Pancreas (tissue), 10 donors: ENCODE results near the gene HOXC10. TPM values are rescaled to one million over a fixed set of nuclear protein-coding genes. Genes with fewer than 3 reads are reported as not detected.

Experiments used
- ATAC-seq, 4 donors: fragments of 200-7000 bp; cut with Tn5 transposase; one replicate each; pipeline versions ENCODE4 v1.8.0 to v1.9.1; 2020; ENCODE audit warnings: mild to moderate bottlenecking in 4 of 4, moderate library complexity in 4 of 4
- DNase-seq, 6 donors: peaks; one replicate each; pipeline ENCODE4 v3.0.0-alpha.2; 2020
- FAIRE-seq: peaks from 2 replicates; lab custom pipeline; 2012; peaks lifted over from hg19 to GRCh38; lab: Jason Lieb, UNC
- H3K27ac ChIP-seq, 4 donors: fragments of 200-600 bp; sonication (generic); 1 replicate in 3 of 4; 2 replicates in 1 of 4; pipeline versions ENCODE4 v1.5.0 to v1.8.0; 2020
- H3K27me3 ChIP-seq, 4 donors: fragments of 200-600 bp; one replicate each; pipeline ENCODE4 v1.8.0; 2021
- H3K36me3 ChIP-seq, 3 donors: fragments of 200-600 bp; sonication (generic) in 1 of 3; one replicate each; pipeline versions ENCODE4 v1.5.0 to v1.8.0; 2020 to 2021
- H3K4me1 ChIP-seq, 3 donors: fragments of 200-600 bp; one replicate each; pipeline ENCODE4 v1.8.0; 2021
- H3K4me3 ChIP-seq, 4 donors: fragments of 200-600 bp; sonication (generic) in 2 of 4; one replicate each; pipeline versions ENCODE4 v1.5.0 to v1.8.0; 2020 to 2021
- H3K9me3 ChIP-seq, 4 donors: fragments of 200-600 bp; one replicate each; pipeline ENCODE4 v1.8.0; 2021
- WGBS, 2 donors: extraction: QIAGEN DNeasy Blood & Tissue Kit; methylation state at CpG; one replicate each; pipeline ENCODE4 v1.1.7; 2013; 5-methylcytosine and 5-hydroxymethylcytosine counted together
- intact Hi-C, 3 donors: fragments of 100-400 bp; cut with DNase I; formaldehyde crosslinking; loops; one replicate each; pipeline versions ENCODE4 v1.11.1 to v1.14.2; 2022
- polyA plus RNA-seq, 2 donors: library from polyadenylated mRNA; stranded (reverse); fragments of 200-250 nt; gene quantifications; one replicate each; pipeline ENCODE4 v1.2.3, GENCODE V29; 2013
- total RNA-seq, 6 donors: library from RNA; stranded (reverse); fragmentation: NEBNext Ultra II Directional in 4 of 6; extraction: Animal tissue kit (Norgen Biotek cat#: 25700) in 4 of 6; gene quantifications; one replicate each; pipeline versions ENCODE4 v1.2.1 to v1.2.4, GENCODE V29; 2021 to 2023
- TF ChIP-seq, protein P1 (sequence below), 4 donors: fragments of 200-600 bp; sonication (generic) in 3 of 4; IDR thresholded peaks; one replicate each; pipeline versions ENCODE4 v1.5.0 to v1.8.0; 2021; ENCODE audit warnings: antibody characterized with exemption in 4 of 4
- donor health status: healthy with polysubstance abuse.
- donor health status: DM: no; HTN: no; CAD: no; lungs with moderate emphysema.
- donor health status: DM: no; HTN: no; CAD: no.
- donor health status: control.
- donor health status: control.
- donor health status: Bipolar disorder and iron deficiency.
- donor health status: DM: yes; HTN: yes; CAD: no.
- donor health status: DM: no; HTN: no; CAD: no.
- donor health status: DM: no; HTN: no; CAD: no.
- donor health status: DM: yes; HTN: yes; CAD: no.

HOXC10 gene
- total and polyA plus RNA-seq, 8 donors = 0.08 to 0.16 TPM; not detected in 6

DNA sequence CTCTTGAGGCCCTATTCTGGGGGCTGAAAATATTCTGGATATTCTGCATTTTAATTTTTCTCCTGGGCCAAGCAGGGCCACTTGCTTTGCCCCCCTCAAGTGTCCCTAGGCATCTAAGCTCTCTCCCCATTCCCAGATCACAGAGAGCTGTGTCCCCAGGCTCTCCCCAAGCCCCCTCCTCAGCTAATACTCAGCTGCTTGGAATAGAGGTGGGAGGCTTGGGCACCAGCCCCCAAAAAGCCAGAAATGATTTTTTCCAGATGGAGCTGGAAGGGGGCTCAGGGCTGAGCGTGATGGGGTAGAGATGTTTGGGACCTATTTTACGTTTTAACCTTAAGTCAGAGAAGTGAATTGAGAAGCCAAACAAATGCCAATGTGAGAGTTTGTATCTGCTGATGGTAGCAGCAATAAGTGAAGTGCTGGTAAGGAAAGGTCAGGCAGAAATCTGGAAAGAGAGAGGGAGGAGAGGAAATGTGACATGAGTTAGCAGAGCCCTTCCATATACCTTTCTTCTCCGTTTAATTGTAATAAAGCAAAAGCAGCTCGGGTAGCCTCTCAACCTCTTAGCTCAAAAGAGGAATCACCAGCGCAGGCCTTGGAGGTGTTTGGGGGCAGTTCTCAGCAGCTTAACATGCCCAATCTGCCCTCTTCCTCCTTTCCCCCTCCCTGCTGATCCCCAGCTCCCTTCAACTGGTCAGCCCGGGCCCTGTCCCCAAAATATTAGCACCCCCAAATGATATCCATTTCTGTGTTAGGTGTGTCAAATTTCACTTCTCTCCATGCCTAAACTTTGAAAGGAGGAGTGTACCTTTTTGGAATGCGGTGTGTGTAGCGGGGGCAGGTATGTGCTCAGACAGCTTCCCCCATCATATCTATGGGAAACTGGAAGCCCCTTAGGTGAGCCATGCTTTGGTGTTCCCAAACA, 38.3 kb downstream of the HOXC10 start:
- 40 to 48% methylated on average over 8 of the region's 8 CpGs for WGBS, 2 donors
- intact Hi-C loops = no loop called here
- ATAC-seq (no peak), DNase-seq (no peak), FAIRE-seq (no peak)
- Histone ChIP-seq H3K27ac (no peak overlapping the region), H3K9me3 (no peaks in the 10 kb centered on the region), H3K36me3 (no peaks in the 10 kb centered on the region), H3K4me1 (no peaks in the 10 kb centered on the region), H3K4me3 (no peak overlapping the region), H3K27me3 (peaks cover 0 to 42% (median 7%) of the 10 kb centered on the region in 4 donors)
- TF ChIP-seq, protein P1, sequence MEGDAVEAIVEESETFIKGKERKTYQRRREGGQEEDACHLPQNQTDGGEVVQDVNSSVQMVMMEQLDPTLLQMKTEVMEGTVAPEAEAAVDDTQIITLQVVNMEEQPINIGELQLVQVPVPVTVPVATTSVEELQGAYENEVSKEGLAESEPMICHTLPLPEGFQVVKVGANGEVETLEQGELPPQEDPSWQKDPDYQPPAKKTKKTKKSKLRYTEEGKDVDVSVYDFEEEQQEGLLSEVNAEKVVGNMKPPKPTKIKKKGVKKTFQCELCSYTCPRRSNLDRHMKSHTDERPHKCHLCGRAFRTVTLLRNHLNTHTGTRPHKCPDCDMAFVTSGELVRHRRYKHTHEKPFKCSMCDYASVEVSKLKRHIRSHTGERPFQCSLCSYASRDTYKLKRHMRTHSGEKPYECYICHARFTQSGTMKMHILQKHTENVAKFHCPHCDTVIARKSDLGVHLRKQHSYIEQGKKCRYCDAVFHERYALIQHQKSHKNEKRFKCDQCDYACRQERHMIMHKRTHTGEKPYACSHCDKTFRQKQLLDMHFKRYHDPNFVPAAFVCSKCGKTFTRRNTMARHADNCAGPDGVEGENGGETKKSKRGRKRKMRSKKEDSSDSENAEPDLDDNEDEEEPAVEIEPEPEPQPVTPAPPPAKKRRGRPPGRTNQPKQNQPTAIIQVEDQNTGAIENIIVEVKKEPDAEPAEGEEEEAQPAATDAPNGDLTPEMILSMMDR (IDR thresholded peaks at IDR 0.05) = no peak

DNA sequence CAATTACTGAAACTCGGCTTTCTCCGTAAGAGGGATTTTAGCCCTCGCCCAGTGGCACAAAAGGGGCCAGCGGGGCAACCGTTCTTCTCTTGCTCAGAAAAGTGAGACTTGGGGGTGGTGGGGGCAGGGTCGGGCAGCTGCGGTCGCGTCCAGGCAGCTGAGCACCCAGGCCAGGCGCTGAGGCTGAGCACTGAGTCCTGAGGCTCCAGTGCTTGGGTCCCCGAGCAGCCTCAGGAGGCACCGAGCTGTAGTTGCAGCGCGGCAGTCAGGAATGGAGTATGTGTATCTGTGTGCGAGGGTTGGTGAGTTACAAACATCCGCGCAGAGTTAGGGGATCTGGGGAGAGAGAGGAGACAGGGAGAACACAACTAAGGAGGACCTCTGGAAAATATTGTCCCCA, 39.2 kb downstream of the HOXC10 start:
- H3K27ac ChIP-seq = no peak overlapping the region
- no peak for FAIRE-seq
- DNase-seq = no peak
- H3K4me3 ChIP-seq = no peak overlapping the region
- no peaks in the 10 kb centered on the region for H3K9me3 ChIP-seq
- H3K4me1 ChIP-seq = no peaks in the 10 kb centered on the region
- ATAC-seq = no peak
- TF ChIP-seq, protein P1 (IDR thresholded peaks at IDR 0.05) = no peak
- H3K36me3 ChIP-seq = no peaks in the 10 kb centered on the region
- H3K27me3 ChIP-seq = peaks cover 0 to 50% (median 7%) of the 10 kb centered on the region in 4 donors
- WGBS, 2 donors = 24 to 32% methylated on average over 17 of the region's 17 CpGs
- intact Hi-C loops = no loop called here

DNA sequence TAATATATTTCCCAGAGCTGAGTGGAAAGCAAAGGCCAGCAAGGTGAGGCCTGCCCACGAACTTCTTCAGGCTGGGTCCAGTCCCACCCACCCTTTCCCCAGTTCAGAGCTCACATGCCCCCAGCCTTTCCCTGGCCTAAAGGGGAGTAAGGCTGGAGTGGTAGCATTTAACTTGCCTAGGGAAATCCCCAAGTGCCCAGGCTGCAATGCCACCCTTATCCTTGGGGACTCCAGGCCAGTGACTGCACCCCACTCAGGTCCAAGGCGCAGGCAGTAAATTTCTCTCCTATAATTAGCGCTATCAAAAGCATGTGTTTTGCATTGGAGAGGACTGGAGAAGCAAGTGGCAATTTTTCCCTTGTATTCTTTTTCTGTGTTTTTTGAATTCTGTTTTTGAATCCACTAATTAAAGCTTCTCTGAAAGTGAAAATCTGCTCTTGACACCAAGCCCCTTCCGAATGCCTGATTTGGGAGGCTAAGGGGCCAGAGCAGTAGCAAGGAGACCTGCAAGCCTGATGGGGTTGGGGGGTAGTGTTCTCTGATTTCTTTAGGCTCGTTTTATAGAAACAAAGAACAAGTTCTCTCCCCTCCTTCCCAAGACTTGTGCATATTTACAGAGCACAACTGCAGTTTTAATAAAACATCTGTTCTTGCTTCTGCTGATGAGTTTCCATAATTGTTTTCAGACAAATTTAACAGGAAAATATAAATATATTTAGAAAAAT, 39.8 kb downstream of the HOXC10 start:
- WGBS, 2 donors = 49 to 51% methylated on average over 5 of the region's 5 CpGs
- FAIRE-seq (no peak), ATAC-seq (no peak), DNase-seq (no peak)
- no peaks in the 10 kb centered on the region for H3K9me3 ChIP-seq
- no peak overlapping the region for H3K27ac ChIP-seq
- peaks cover 0 to 52% (median 8%) of the 10 kb centered on the region in 4 donors for H3K27me3 ChIP-seq
- TF ChIP-seq, protein P1 (IDR thresholded peaks at IDR 0.05) = no peak
- intact Hi-C loops = no loop called here
- no peaks in the 10 kb centered on the region for H3K4me1 ChIP-seq
- no peak overlapping the region for H3K4me3 ChIP-seq
- H3K36me3 ChIP-seq = no peaks in the 10 kb centered on the region

DNA sequence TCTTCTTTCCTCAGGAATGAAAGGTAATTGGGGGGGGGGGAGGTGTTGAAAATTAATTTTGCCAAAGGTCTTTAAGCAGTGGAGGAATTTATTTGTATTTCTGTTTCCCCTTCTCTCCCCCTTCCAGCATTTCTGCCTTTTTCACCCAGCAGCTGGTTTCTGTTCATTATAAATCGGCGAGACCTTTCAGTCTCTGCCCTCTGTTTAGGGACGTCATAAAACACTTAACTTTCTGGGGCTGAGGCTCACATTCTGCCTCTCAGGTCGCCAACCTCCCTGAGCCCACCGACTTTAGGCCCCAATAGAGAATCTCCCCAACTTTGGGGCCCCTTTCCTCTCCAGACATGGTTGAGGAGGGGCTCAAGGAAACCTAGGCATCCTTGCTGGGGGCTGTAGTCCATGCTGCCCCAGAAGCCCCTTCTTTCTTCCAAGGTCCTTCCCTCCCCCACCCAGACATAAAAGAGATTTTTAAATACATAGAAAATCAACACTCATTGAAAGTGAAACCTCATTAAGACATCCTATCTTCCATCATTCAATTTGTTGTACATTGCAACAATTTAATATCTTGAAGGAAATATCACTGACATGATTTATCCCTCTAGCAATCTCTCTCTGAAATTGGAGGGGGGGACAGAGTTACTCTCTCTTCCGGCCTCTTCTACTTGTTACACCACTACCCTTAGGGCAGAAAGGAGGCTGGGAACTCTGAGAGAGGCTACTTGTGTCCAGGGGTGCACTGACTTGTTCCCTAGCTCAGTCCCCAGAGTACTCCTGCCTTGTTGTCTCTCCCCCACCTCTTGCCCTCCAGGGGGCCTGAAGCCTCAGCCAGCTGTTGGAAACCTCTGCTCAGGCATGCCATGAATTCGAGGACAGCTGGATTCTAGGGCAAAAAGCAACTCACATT, 40.8 kb downstream of the HOXC10 start:
- no peak for DNase-seq
- Histone ChIP-seq H3K9me3 (no peaks in the 10 kb centered on the region), H3K27ac (no peak overlapping the region), H3K27me3 (peaks cover 0 to 62% (median 11%) of the 10 kb centered on the region in 4 donors), H3K4me3 (no peak overlapping the region), H3K36me3 (no peaks in the 10 kb centered on the region), H3K4me1 (no peaks in the 10 kb centered on the region)
- WGBS, 2 donors = 38 to 45% methylated on average over 7 of the region's 7 CpGs
- ATAC-seq = no peak
- intact Hi-C loops = no loop called here
- TF ChIP-seq, protein P1 (IDR thresholded peaks at IDR 0.05) = no peak
- FAIRE-seq = no peak
